ENCODE results near the gene EPX. TPM values are rescaled to one million over a fixed set of nuclear protein-coding genes. Genes with fewer than 3 reads are reported as not detected.
A peak's percentile ranks its signal among the peaks of the same experiment; 100 is the strongest.

The EPX gene
- polyA plus RNA-seq, 3 donors: not detected

DNA sequence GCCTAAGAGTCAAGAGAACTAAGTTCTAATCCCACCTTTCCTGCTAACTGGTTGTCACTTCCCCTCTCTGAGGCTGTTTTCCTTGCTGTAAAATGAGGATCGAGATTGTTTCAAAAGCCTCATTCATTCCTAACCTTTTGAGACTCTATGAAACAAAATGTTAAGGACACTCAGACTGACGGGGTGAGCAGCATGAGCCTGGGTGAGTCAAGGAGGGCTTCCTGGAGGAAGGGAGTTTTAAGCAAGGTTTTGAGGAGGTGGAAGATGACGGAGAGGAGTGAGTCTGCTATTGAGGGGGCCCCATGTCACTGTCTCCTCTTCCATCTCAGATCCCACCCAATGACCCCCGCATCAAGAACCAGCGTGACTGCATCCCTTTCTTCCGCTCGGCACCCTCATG lies 4.1 kb downstream of the EPX start:
- TF ChIP-seq, protein P1, sequence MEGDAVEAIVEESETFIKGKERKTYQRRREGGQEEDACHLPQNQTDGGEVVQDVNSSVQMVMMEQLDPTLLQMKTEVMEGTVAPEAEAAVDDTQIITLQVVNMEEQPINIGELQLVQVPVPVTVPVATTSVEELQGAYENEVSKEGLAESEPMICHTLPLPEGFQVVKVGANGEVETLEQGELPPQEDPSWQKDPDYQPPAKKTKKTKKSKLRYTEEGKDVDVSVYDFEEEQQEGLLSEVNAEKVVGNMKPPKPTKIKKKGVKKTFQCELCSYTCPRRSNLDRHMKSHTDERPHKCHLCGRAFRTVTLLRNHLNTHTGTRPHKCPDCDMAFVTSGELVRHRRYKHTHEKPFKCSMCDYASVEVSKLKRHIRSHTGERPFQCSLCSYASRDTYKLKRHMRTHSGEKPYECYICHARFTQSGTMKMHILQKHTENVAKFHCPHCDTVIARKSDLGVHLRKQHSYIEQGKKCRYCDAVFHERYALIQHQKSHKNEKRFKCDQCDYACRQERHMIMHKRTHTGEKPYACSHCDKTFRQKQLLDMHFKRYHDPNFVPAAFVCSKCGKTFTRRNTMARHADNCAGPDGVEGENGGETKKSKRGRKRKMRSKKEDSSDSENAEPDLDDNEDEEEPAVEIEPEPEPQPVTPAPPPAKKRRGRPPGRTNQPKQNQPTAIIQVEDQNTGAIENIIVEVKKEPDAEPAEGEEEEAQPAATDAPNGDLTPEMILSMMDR (IDR thresholded peaks at IDR 0.05): no peak
- Histone ChIP-seq H4K20me1 (ENCODE audit: insufficient read depth, low read length) (no peaks in the 10 kb centered on the region), H3K79me2 (ENCODE audit: insufficient read depth, low read length) (no peaks in the 10 kb centered on the region), H3K4me1 (ENCODE audit: control insufficient read depth in 1 of 2, insufficient read depth in 2 of 2, low read length in 2 of 2) (no peaks in the 10 kb centered on the region), H3K9me3 (replicated peaks in 1 of 2; ENCODE audit: control insufficient read depth in 1 of 2, insufficient read depth in 1 of 2, low read length in 2 of 2) (no peaks in the 10 kb centered on the region), H3K9ac (ENCODE audit: insufficient read depth, low read length, poor library complexity, severe bottlenecking) (no peak overlapping the region), H3K27ac (ENCODE audit: low read depth in 1 of 2, low read length in 2 of 2) (no peak overlapping the region), H2AFZ (ENCODE audit: insufficient read depth, low read depth, low read length, poor library complexity, severe bottlenecking) (no peak overlapping the region), H3K4me3 (replicated peaks in 1 of 3; ENCODE audit: low read depth in 2 of 3, low read length in 3 of 3) (no peak overlapping the region), H3K27me3 (ENCODE audit: control insufficient read depth in 2 of 2, insufficient read depth in 2 of 2, low read length in 2 of 2) (peaks cover 0 to 3% of the 10 kb centered on the region in 2 donors), H3K4me2 (replicated peaks; ENCODE audit: extremely low read depth, low read length, poor library complexity, severe bottlenecking) (no peak overlapping the region), H3K36me3 (replicated peaks in 1 of 2; ENCODE audit: control insufficient read depth in 1 of 2, insufficient read depth in 2 of 2, low read length in 2 of 2) (no peaks in the 10 kb centered on the region)
- 100% methylated on average over 4 of the region's 7 CpGs for WGBS (ENCODE audit: insufficient coverage)
- H3K9me3 Mint-ChIP-seq: peaks cover 0 to 2% (median 0%) of the 10 kb centered on the region in 7 donors
- peaks cover 22 to 42% (median 25%) of the 10 kb centered on the region in 3 donors for H3K27me3 Mint-ChIP-seq (ENCODE audit: low read depth in 3 of 3)
- intact Hi-C loops (cut with micrococcal nuclease): no loop called here
- peak overlapping the region in 1 of 2 donors; percentile 4 for H3K4me3 Mint-ChIP-seq
- H3K4me1 Mint-ChIP-seq: peaks cover 6% of the 10 kb centered on the region
- H3K36me3 Mint-ChIP-seq: no peaks in the 10 kb centered on the region
- no peak for DNase-seq
- H3K27ac Mint-ChIP-seq: no peak overlapping the region

DNA sequence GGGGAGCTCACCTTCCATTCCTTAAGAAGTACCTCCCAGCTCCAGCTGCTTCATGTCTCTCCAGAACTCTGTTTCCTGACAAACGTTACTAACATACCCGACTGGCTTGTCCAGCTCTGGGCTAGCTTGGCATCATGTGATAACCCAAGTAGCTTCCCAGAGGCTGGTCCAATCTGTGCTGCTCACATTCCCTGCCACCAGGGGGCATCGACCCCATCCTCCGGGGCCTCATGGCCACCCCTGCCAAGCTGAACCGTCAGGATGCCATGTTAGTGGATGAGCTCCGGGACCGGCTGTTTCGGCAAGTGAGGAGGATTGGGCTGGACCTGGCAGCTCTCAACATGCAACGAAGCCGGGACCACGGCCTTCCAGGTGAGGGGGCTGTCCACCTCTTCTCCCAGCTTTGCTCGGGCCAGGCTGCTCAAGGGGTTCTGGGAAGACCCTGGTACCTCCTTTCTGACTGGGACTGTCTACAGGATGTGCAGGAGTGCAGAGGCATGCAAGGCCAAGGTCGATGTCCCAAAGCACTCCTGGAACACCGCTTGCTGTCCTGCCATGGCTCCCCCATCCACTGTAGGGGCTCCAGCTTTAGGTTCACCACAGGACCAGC lies 7.6 kb downstream of the EPX start:
- TF ChIP-seq, protein P1 (IDR thresholded peaks at IDR 0.05): peak; percentile 83
- Histone ChIP-seq H3K4me3 (replicated peaks in 1 of 3; ENCODE audit: low read depth in 2 of 3, low read length in 3 of 3) (no peak overlapping the region), H4K20me1 (ENCODE audit: insufficient read depth, low read length) (no peaks in the 10 kb centered on the region), H3K27ac (ENCODE audit: low read depth in 1 of 2, low read length in 2 of 2) (no peak overlapping the region), H3K36me3 (replicated peaks in 1 of 2; ENCODE audit: control insufficient read depth in 1 of 2, insufficient read depth in 2 of 2, low read length in 2 of 2) (no peaks in the 10 kb centered on the region), H3K4me2 (replicated peaks; ENCODE audit: extremely low read depth, low read length, poor library complexity, severe bottlenecking) (no peak overlapping the region), H2AFZ (ENCODE audit: insufficient read depth, low read depth, low read length, poor library complexity, severe bottlenecking) (no peak overlapping the region), H3K79me2 (ENCODE audit: insufficient read depth, low read length) (no peaks in the 10 kb centered on the region), H3K4me1 (ENCODE audit: control insufficient read depth in 1 of 2, insufficient read depth in 2 of 2, low read length in 2 of 2) (no peaks in the 10 kb centered on the region), H3K9ac (ENCODE audit: insufficient read depth, low read length, poor library complexity, severe bottlenecking) (no peak overlapping the region), H3K9me3 (replicated peaks in 1 of 2; ENCODE audit: control insufficient read depth in 1 of 2, insufficient read depth in 1 of 2, low read length in 2 of 2) (no peaks in the 10 kb centered on the region), H3K27me3 (ENCODE audit: control insufficient read depth in 2 of 2, insufficient read depth in 2 of 2, low read length in 2 of 2) (peaks cover 0 to 3% of the 10 kb centered on the region in 2 donors)
- peaks cover 13 to 33% (median 23%) of the 10 kb centered on the region in 3 donors for H3K27me3 Mint-ChIP-seq (ENCODE audit: low read depth in 3 of 3)
- peaks cover 0 to under 1% of the 10 kb centered on the region in 2 donors for H3K36me3 Mint-ChIP-seq
- 52% methylated on average over 14 of the region's 14 CpGs for WGBS (ENCODE audit: insufficient coverage)
- DNase-seq: peak; percentile 44 to 70 (median 58)
- H3K9me3 Mint-ChIP-seq: peaks cover 0 to 2% (median 0%) of the 10 kb centered on the region in 7 donors
- H3K4me3 Mint-ChIP-seq: no peak overlapping the region
- peaks cover 6% of the 10 kb centered on the region for H3K4me1 Mint-ChIP-seq
- H3K27ac Mint-ChIP-seq: no peak overlapping the region
- intact Hi-C loops (cut with micrococcal nuclease): loop anchor here in 1 of 2 donors (2.0 kb wide), 1 partner anchor 247 kb away; no protein-coding TSS in a partner anchor

All from CD14-positive monocyte (primary cell).